GM23338 (cell line): Measurements from ENCODE around the gene MRS2. TPM values are rescaled to one million over a fixed set of nuclear protein-coding genes. Genes with fewer than 3 reads are reported as not detected.

ENCODE experiments used
- ATAC-seq: fragments of 200-7000 bp; cut with Tn5 transposase; 3 replicates; pipeline ENCODE4 v1.9.1; 2020
- DNase-seq: peaks from one replicate; pipeline ENCODE4 v3.0.0-alpha.2; 2015; ENCODE audit warnings: low spot score
- H2AFZ ChIP-seq: fragments of 200-600 bp; sonication (generic); 2 replicates; pipeline ENCODE4 v1.8.0; 2016; ENCODE audit warnings: antibody characterized with exemption, mild to moderate bottlenecking, moderate library complexity
- H3F3A ChIP-seq: fragments of 200-600 bp; sonication (generic); replicated peaks from 2 replicates; pipeline ENCODE4 v1.8.0; 2017; ENCODE audit warnings: antibody characterized with exemption, mixed run types, low read depth
- H3K27ac ChIP-seq: fragments of 200-600 bp; sonication (generic); 2 replicates; pipeline ENCODE4 v1.6.1; 2016; ENCODE audit warnings: low read depth
- H3K27me3 ChIP-seq: fragments of 200-600 bp; sonication (generic); 2 replicates; pipeline ENCODE4 v1.8.0; 2016; ENCODE audit warnings: mild to moderate bottlenecking, mixed run types, moderate library complexity; ENCODE audit not compliant: insufficient read depth
- H3K36me3 ChIP-seq: fragments of 200-600 bp; sonication (generic); 2 replicates; pipeline ENCODE4 v1.8.0; 2016; ENCODE audit warnings: mild to moderate bottlenecking; ENCODE audit not compliant: insufficient read depth
- H3K4me1 ChIP-seq: fragments of 200-600 bp; sonication (generic); 2 replicates; pipeline ENCODE4 v1.8.0; 2016; ENCODE audit warnings: mild to moderate bottlenecking, moderate library complexity; ENCODE audit not compliant: insufficient read depth
- H3K4me2 ChIP-seq: fragments of 200-600 bp; sonication (generic); 2 replicates; pipeline ENCODE4 v1.7.1; 2017; ENCODE audit warnings: mixed run types
- H3K4me3 ChIP-seq: fragments of 200-600 bp; sonication (generic); 2 replicates; pipeline ENCODE4 v1.6.1; 2016; ENCODE audit warnings: mixed run types
- H3K79me2 ChIP-seq: fragments of 200-600 bp; sonication (generic); replicated peaks from 2 replicates; pipeline ENCODE4 v1.8.0; 2017; ENCODE audit warnings: mild to moderate bottlenecking; ENCODE audit not compliant: insufficient read depth
- H3K9me2 ChIP-seq: fragments of 200-600 bp; sonication (generic); 2 replicates; pipeline ENCODE4 v1.8.0; 2017; ENCODE audit not compliant: insufficient read depth
- H4K20me1 ChIP-seq: fragments of 200-600 bp; sonication (generic); replicated peaks from 2 replicates; pipeline ENCODE4 v1.8.0; 2017; ENCODE audit warnings: mild to moderate bottlenecking; ENCODE audit not compliant: insufficient read depth
- H3K27ac Mint-ChIP-seq: 2 replicates; pipeline ENCODE4 v1.8.0; 2020; ENCODE audit warnings: inconsistent platforms, mild to moderate bottlenecking, moderate library complexity, mixed read lengths
- H3K27me3 Mint-ChIP-seq: 3 replicates; pipeline ENCODE4 v1.8.0; 2022; ENCODE audit warnings: low read depth, mild to moderate bottlenecking, moderate library complexity, mixed read lengths, inconsistent platforms; ENCODE audit not compliant: insufficient read depth, poor library complexity
- H3K36me3 Mint-ChIP-seq: 3 replicates; pipeline ENCODE4 v1.8.0; 2021; ENCODE audit warnings: low read depth, mild to moderate bottlenecking, inconsistent platforms, moderate library complexity, mixed read lengths
- H3K4me1 Mint-ChIP-seq: 3 replicates; pipeline ENCODE4 v1.8.0; 2020; ENCODE audit warnings: mild to moderate bottlenecking, inconsistent platforms, mixed read lengths
- H3K4me3 Mint-ChIP-seq: 3 replicates; pipeline ENCODE4 v1.8.0; 2021; ENCODE audit warnings: moderate library complexity, mild to moderate bottlenecking, inconsistent platforms, mixed read lengths
- H3K9me3 Mint-ChIP-seq: 3 replicates; pipeline ENCODE4 v1.8.0; 2020; ENCODE audit warnings: moderate library complexity, mild to moderate bottlenecking, inconsistent platforms, mixed read lengths
- CREB1 ChIP-seq: fragments of 250-450 bp; sonication (Bioruptor Pico); IDR thresholded peaks from 2 replicates; pipeline ENCODE4 v1.5.0; 2020; ENCODE audit warnings: low read depth, mild to moderate bottlenecking, moderate library complexity
- EZH2 ChIP-seq: fragments of 200-600 bp; sonication (generic); IDR thresholded peaks from one replicate; pipeline ENCODE4 v1.8.0; 2017; ENCODE audit warnings: antibody characterized with exemption, mild to moderate bottlenecking, low read depth; ENCODE audit not compliant: unreplicated experiment
- EZH2phosphoT487 ChIP-seq: fragments of 200-600 bp; sonication (generic); IDR thresholded peaks from one replicate; pipeline ENCODE4 v1.8.1; 2018; ENCODE audit warnings: antibody characterized with exemption; ENCODE audit not compliant: unreplicated experiment
- JUNB ChIP-seq: IDR thresholded peaks from one replicate; pipeline ENCODE4 v1.6.1; 2016; ENCODE audit warnings: antibody characterized with exemption; ENCODE audit not compliant: unreplicated experiment
- POLR2AphosphoS5 ChIP-seq: IDR thresholded peaks from 2 replicates; pipeline ENCODE4 v1.6.1; 2016; ENCODE audit warnings: antibody characterized with exemption, low read depth
- STAT1 ChIP-seq: IDR thresholded peaks from one replicate; pipeline ENCODE4 v1.6.1; 2016; ENCODE audit warnings: antibody characterized with exemption; ENCODE audit not compliant: unreplicated experiment
- ZNF114 ChIP-seq: fragments of 250-450 bp; sonication (Bioruptor Pico); IDR thresholded peaks from 2 replicates; pipeline ENCODE4 v1.5.0; 2020; ENCODE audit warnings: mild to moderate bottlenecking, moderate library complexity
- ZNF331 ChIP-seq: fragments of 250-450 bp; sonication (Bioruptor Pico); IDR thresholded peaks from 2 replicates; pipeline ENCODE4 v1.5.0; 2020; ENCODE audit warnings: low read depth, mild to moderate bottlenecking, moderate library complexity
- polyA plus RNA-seq: library from polyadenylated mRNA; unstranded; fragments of >200 nt; fragmentation: Nextera tagmentation; extraction: Ambion mirVana; gene quantifications from 2 replicates; pipeline ENCODE4 v1.2.1, GENCODE V29; 2016
- total RNA-seq: library from RNA; depleted of rRNA; stranded (reverse); fragments of >200 nt; shearing (Covaris generic); gene quantifications from 2 replicates; pipeline ENCODE4 v1.2.3, GENCODE V29; 2014
- TF ChIP-seq, protein P1 (sequence below), 2 experiments: fragments of 200-600 bp in 1 of 2; sonication (generic) in 1 of 2; conservative IDR thresholded peaks; 2 replicates each; pipeline versions ENCODE4 v1.5.1 to v1.6.1; 2016 to 2017; ENCODE audit warnings: antibody characterized with exemption in 2 of 2, low read depth in 2 of 2, mild to moderate bottlenecking in 2 of 2, moderate library complexity in 1 of 2
- TF ChIP-seq, protein P2 (sequence below): fragments of 250-450 bp; sonication (Bioruptor Pico); IDR thresholded peaks from 2 replicates; pipeline ENCODE4 v1.5.0; 2020; ENCODE audit warnings: mild to moderate bottlenecking, moderate library complexity
- TF ChIP-seq, protein P3 (sequence below): IDR thresholded peaks from 2 replicates; pipeline ENCODE4 v1.6.1; 2016; ENCODE audit warnings: antibody characterized with exemption

The MRS2 gene
- total and polyA plus RNA-seq, 2 experiments from 2014 or later: 80.9 to 125 TPM

DNA sequence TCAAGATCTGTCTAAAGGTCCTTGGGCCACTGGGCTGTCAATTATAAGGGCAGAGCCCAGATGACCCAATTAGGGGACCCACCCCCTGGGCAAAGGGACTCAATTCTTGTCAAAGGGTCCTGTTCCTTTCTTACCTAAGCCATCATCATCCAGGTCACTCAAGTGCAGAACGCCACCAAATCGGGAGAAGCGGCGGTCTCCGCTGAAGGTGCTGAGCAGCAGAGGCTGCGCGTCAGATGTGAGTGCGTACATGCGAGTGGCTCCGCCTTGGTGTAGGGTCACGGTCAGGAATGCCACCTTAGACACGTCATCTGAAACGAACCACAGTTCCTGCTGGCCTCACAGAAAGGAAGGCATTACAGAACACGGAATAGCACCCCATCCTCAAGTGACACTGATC is 34.2 kb downstream of the MRS2 start:
- no peak overlapping the region for H2AFZ ChIP-seq
- Mint-ChIP-seq H3K9me3 (no peaks in the 10 kb centered on the region), H3K27ac (no peak overlapping the region), H3K27me3 (no peaks in the 10 kb centered on the region), H3K4me3 (no peak overlapping the region), H3K36me3 (peaks cover 10% of the 10 kb centered on the region; the same call in 2 of the 3 replicates), H3K4me1 (no peaks in the 10 kb centered on the region)
- H3K27me3 ChIP-seq: no peaks in the 10 kb centered on the region
- H3K36me3 ChIP-seq: no peaks in the 10 kb centered on the region
- no peaks in the 10 kb centered on the region for H3K9me2 ChIP-seq
- H3K79me2 ChIP-seq: no peaks in the 10 kb centered on the region
- no peaks in the 10 kb centered on the region for H4K20me1 ChIP-seq
- DNase-seq (no peak), ATAC-seq (no peak)
- no peaks in the 10 kb centered on the region for H3K4me1 ChIP-seq
- H3K27ac ChIP-seq: no peak overlapping the region
- TF ChIP-seq JUNB (no peak), EZH2phosphoT487 (no peak)
- TF ChIP-seq, protein P1, sequence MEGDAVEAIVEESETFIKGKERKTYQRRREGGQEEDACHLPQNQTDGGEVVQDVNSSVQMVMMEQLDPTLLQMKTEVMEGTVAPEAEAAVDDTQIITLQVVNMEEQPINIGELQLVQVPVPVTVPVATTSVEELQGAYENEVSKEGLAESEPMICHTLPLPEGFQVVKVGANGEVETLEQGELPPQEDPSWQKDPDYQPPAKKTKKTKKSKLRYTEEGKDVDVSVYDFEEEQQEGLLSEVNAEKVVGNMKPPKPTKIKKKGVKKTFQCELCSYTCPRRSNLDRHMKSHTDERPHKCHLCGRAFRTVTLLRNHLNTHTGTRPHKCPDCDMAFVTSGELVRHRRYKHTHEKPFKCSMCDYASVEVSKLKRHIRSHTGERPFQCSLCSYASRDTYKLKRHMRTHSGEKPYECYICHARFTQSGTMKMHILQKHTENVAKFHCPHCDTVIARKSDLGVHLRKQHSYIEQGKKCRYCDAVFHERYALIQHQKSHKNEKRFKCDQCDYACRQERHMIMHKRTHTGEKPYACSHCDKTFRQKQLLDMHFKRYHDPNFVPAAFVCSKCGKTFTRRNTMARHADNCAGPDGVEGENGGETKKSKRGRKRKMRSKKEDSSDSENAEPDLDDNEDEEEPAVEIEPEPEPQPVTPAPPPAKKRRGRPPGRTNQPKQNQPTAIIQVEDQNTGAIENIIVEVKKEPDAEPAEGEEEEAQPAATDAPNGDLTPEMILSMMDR (conservative IDR thresholded peaks at IDR 0.05; ENCODE audit: low read depth in 2 of 2): no peak
- no peak overlapping the region for H3K4me2 ChIP-seq
- H3F3A ChIP-seq: no peaks in the 10 kb centered on the region
- no peak overlapping the region for H3K4me3 ChIP-seq

DNA sequence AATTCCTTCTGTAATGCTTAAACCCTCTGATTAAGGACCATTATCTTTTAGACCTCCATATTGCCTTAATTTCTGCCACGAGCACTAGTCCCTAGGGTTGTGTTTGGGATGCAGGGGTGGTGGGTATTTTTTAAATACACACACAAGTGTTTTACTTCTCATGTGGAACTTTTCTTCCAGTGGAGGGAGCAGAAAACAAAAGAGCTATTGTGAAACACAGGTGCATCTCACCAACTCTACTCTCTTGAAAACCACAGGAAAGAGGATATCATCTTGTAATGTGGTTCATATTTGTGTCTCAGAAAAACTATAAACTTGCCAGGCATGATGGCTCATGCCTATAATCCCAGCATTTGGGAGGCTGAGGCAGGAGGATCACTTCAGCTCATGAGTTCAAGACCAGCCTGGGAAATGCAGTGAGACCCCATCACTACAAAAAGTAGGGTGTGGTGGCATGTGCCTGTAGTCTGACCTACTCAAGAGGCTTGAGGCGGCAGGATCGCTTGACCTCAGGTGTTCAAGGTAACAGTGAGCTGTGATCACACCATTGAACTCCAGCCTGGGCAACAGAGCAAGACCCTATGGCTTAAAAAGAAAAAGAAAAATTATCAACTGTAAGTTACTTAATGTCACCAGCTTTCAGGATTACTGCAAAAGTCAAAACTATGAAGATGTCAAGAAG is 37.3 kb downstream of the MRS2 start:
- no peak for DNase-seq
- no peak overlapping the region for H3K4me3 ChIP-seq
- ATAC-seq: no peak
- no peaks in the 10 kb centered on the region for H3F3A ChIP-seq
- TF ChIP-seq EZH2: no peak
- no peak for TF ChIP-seq CREB1
- no peak for TF ChIP-seq POLR2AphosphoS5
- TF ChIP-seq, protein P2, sequence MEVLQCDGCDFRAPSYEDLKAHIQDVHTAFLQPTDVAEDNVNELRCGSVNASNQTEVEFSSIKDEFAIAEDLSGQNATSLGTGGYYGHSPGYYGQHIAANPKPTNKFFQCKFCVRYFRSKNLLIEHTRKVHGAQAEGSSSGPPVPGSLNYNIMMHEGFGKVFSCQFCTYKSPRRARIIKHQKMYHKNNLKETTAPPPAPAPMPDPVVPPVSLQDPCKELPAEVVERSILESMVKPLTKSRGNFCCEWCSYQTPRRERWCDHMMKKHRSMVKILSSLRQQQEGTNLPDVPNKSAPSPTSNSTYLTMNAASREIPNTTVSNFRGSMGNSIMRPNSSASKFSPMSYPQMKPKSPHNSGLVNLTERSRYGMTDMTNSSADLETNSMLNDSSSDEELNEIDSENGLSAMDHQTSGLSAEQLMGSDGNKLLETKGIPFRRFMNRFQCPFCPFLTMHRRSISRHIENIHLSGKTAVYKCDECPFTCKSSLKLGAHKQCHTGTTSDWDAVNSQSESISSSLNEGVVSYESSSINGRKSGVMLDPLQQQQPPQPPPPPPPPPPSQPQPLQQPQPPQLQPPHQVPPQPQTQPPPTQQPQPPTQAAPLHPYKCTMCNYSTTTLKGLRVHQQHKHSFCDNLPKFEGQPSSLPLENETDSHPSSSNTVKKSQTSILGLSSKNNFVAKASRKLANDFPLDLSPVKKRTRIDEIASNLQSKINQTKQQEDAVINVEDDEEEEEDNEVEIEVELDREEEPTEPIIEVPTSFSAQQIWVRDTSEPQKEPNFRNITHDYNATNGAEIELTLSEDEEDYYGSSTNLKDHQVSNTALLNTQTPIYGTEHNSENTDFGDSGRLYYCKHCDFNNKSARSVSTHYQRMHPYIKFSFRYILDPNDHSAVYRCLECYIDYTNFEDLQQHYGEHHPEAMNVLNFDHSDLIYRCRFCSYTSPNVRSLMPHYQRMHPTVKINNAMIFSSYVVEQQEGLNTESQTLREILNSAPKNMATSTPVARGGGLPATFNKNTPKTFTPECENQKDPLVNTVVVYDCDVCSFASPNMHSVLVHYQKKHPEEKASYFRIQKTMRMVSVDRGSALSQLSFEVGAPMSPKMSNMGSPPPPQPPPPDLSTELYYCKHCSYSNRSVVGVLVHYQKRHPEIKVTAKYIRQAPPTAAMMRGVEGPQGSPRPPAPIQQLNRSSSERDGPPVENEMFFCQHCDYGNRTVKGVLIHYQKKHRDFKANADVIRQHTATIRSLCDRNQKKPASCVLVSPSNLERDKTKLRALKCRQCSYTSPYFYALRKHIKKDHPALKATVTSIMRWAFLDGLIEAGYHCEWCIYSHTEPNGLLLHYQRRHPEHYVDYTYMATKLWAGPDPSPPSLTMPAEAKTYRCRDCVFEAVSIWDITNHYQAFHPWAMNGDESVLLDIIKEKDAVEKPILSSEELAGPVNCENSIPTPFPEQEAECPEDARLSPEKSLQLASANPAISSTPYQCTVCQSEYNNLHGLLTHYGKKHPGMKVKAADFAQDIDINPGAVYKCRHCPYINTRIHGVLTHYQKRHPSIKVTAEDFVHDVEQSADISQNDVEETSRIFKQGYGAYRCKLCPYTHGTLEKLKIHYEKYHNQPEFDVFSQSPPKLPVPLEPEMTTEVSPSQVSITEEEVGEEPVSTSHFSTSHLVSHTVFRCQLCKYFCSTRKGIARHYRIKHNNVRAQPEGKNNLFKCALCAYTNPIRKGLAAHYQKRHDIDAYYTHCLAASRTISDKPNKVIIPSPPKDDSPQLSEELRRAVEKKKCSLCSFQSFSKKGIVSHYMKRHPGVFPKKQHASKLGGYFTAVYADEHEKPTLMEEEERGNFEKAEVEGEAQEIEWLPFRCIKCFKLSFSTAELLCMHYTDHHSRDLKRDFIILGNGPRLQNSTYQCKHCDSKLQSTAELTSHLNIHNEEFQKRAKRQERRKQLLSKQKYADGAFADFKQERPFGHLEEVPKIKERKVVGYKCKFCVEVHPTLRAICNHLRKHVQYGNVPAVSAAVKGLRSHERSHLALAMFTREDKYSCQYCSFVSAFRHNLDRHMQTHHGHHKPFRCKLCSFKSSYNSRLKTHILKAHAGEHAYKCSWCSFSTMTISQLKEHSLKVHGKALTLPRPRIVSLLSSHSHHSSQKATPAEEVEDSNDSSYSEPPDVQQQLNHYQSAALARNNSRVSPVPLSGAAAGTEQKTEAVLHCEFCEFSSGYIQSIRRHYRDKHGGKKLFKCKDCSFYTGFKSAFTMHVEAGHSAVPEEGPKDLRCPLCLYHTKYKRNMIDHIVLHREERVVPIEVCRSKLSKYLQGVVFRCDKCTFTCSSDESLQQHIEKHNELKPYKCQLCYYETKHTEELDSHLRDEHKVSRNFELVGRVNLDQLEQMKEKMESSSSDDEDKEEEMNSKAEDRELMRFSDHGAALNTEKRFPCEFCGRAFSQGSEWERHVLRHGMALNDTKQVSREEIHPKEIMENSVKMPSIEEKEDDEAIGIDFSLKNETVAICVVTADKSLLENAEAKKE: no peak
- TF ChIP-seq ZNF114 (CRISPR knock-in tag): no peak
- TF ChIP-seq, protein P3, sequence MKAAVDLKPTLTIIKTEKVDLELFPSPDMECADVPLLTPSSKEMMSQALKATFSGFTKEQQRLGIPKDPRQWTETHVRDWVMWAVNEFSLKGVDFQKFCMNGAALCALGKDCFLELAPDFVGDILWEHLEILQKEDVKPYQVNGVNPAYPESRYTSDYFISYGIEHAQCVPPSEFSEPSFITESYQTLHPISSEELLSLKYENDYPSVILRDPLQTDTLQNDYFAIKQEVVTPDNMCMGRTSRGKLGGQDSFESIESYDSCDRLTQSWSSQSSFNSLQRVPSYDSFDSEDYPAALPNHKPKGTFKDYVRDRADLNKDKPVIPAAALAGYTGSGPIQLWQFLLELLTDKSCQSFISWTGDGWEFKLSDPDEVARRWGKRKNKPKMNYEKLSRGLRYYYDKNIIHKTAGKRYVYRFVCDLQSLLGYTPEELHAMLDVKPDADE: no peak
- no peak for TF ChIP-seq STAT1
- TF ChIP-seq JUNB: no peak
- TF ChIP-seq ZNF331 (CRISPR knock-in tag): no peak
- H3K4me1 ChIP-seq: no peaks in the 10 kb centered on the region
- H3K36me3 ChIP-seq: no peaks in the 10 kb centered on the region
- Mint-ChIP-seq H3K36me3 (peaks cover 3% of the 10 kb centered on the region; the same call in 1 of the 3 replicates), H3K9me3 (no peaks in the 10 kb centered on the region), H3K27ac (no peak overlapping the region), H3K4me3 (no peak overlapping the region), H3K4me1 (no peaks in the 10 kb centered on the region), H3K27me3 (no peaks in the 10 kb centered on the region)
- no peak overlapping the region for H3K4me2 ChIP-seq
- no peak overlapping the region for H2AFZ ChIP-seq
- H3K27me3 ChIP-seq: no peaks in the 10 kb centered on the region
- H3K79me2 ChIP-seq: no peaks in the 10 kb centered on the region
- no peak overlapping the region for H3K27ac ChIP-seq
- H4K20me1 ChIP-seq: no peaks in the 10 kb centered on the region
- H3K9me2 ChIP-seq: no peaks in the 10 kb centered on the region
